HCT116 (cell line): ENCODE results near the gene TATDN2. TPM values are rescaled to one million over a fixed set of nuclear protein-coding genes. Genes with fewer than 3 reads are reported as not detected.

Experiments used
- ATAC-seq: fragments of 200-7000 bp; cut with Tn5 transposase; 2 replicates; pipeline ENCODE4 v1.9.1; 2020; ENCODE audit warnings: mild to moderate bottlenecking, moderate library complexity
- BruUV-seq: library from RNA; stranded (reverse); fragments of 400-500 nt; replicated peaks from 2 replicates; lab custom pipeline; 2021; lab: Mats Ljungman, UMichigan
- CTCF ChIA-PET: fragments of 300-600 bp; sonication (Branson Sonifier 250); formaldehyde crosslinking; loops from one replicate; lab custom pipeline; 2021; ENCODE audit warnings: antibody characterized with exemption; lab: Charles Lee
- POLR2A ChIA-PET: fragments of 300-600, 350-600 bp; sonication (Branson Sonifier 250); formaldehyde crosslinking; loops from one replicate; lab custom pipeline; 2021; ENCODE audit warnings: antibody characterized with exemption; lab: Charles Lee
- RAD21 ChIA-PET, 2 experiments: fragments of 300-600 bp; sonication (Branson Sonifier 250); formaldehyde crosslinking; loops; one replicate each; lab custom pipeline; 2023; ENCODE audit warnings: low total read pairs in 2 of 2; ENCODE audit not compliant: uncharacterized antibody in 2 of 2, unreplicated experiment in 2 of 2, low non-redundant PET in 1 of 2; lab: Charles Lee
- DNase-seq: peaks from one replicate; pipeline ENCODE4 v3.0.0-alpha.2; 2010; ENCODE audit warnings: low read depth, low spot score
- H2AFZ ChIP-seq: fragments of 200-600 bp; shearing (Covaris generic), sonication (generic); 2 replicates; pipeline ENCODE4 v1.6.1; 2017; ENCODE audit warnings: low read depth, mixed run types, mixed read lengths, antibody characterized with exemption, low read length; ENCODE audit not compliant: poor library complexity, severe bottlenecking
- H3K27ac ChIP-seq: 2 replicates; pipeline ENCODE4 v1.5.1; 2012; ENCODE audit warnings: low read depth, low read length
- H3K27me3 ChIP-seq: fragments of 200-600 bp; sonication (generic); 2 replicates; pipeline ENCODE4 v1.6.1; 2016; ENCODE audit warnings: mixed run types, low read length, mixed read lengths; ENCODE audit not compliant: insufficient read depth
- H3K36me3 ChIP-seq, 2 experiments: fragments of 200-500 bp in 1 of 2; fragments of 200-600 bp in 1 of 2; sonication (Bioruptor generic) in 1 of 2; sonication (generic) in 1 of 2; 2 replicates each; pipeline versions ENCODE4 v1.5.1 to v1.6.1; 2014 to 2016; ENCODE audit warnings: low read length in 2 of 2, inconsistent platforms in 1 of 2, mixed read lengths in 1 of 2, mixed run types in 1 of 2; ENCODE audit not compliant: insufficient read depth in 2 of 2, control insufficient read depth in 1 of 2
- H3K4me1 ChIP-seq, 2 experiments: fragments of 200-600 bp in 1 of 2; sonication (generic) in 1 of 2; 2 replicates each; pipeline versions ENCODE4 v1.5.1 to v1.6.1; 2012 to 2017; ENCODE audit warnings: low read length in 2 of 2, inconsistent platforms in 1 of 2, mild to moderate bottlenecking in 1 of 2, mixed read lengths in 1 of 2, mixed run types in 1 of 2, moderate library complexity in 1 of 2; ENCODE audit not compliant: insufficient read depth in 2 of 2, control insufficient read depth in 1 of 2
- H3K4me2 ChIP-seq: fragments of 200-600 bp; sonication (generic); 2 replicates; pipeline ENCODE4 v1.6.1; 2017; ENCODE audit warnings: mixed run types, low read length, mixed read lengths
- H3K4me3 ChIP-seq, 2 experiments: fragments of 200-600 bp in 1 of 2; sonication (generic) in 1 of 2; replicated peaks in 1 of 2; 2 replicates each; pipeline ENCODE4 v1.5.1; 2011 to 2016; ENCODE audit warnings: low read length in 2 of 2, control low read depth in 1 of 2, low read depth in 1 of 2, mild to moderate bottlenecking in 1 of 2, mixed read lengths in 1 of 2, mixed run types in 1 of 2
- H3K79me2 ChIP-seq: fragments of 200-600 bp; sonication (generic); 2 replicates; pipeline ENCODE4 v1.6.1; 2017; ENCODE audit warnings: mild to moderate bottlenecking, mixed run types, low read length, moderate library complexity, mixed read lengths; ENCODE audit not compliant: insufficient read depth
- H3K9ac ChIP-seq: fragments of 200-600 bp; sonication (generic); 2 replicates; pipeline ENCODE4 v1.6.1; 2016; ENCODE audit warnings: low read length, mixed read lengths
- H3K9me2 ChIP-seq: fragments of 200-600 bp; sonication (generic), shearing (Covaris generic); 2 replicates; pipeline ENCODE4 v1.6.1; 2017; ENCODE audit warnings: mixed run types, mild to moderate bottlenecking, moderate library complexity; ENCODE audit not compliant: insufficient read depth
- H3K9me3 ChIP-seq, 2 experiments: fragments of 200-500 bp in 1 of 2; fragments of 200-600 bp in 1 of 2; sonication (Bioruptor generic) in 1 of 2; sonication (generic) in 1 of 2; 2 replicates each; pipeline ENCODE4 v1.6.1; 2014 to 2017; ENCODE audit warnings: low read length in 2 of 2, mixed read lengths in 2 of 2, inconsistent platforms in 1 of 2, low read depth in 1 of 2, mild to moderate bottlenecking in 1 of 2, mixed run types in 1 of 2, moderate library complexity in 1 of 2; ENCODE audit not compliant: control insufficient read depth in 1 of 2, insufficient read depth in 1 of 2
- H4K20me1 ChIP-seq: fragments of 200-600 bp; sonication (generic), shearing (Covaris generic); 2 replicates; pipeline ENCODE4 v1.6.1; 2017; ENCODE audit warnings: mixed run types, mild to moderate bottlenecking, moderate library complexity; ENCODE audit not compliant: insufficient read depth
- JUND ChIP-seq: IDR thresholded peaks from 2 replicates; pipeline ENCODE4 v1.6.1; 2012
- MAX ChIP-seq: IDR thresholded peaks from 2 replicates; pipeline ENCODE4 v1.6.1; 2012
- SIN3A ChIP-seq: IDR thresholded peaks from 2 replicates; pipeline ENCODE4 v1.6.1; 2012; ENCODE audit warnings: low read depth
- ZBTB33 ChIP-seq: IDR thresholded peaks from 2 replicates; pipeline ENCODE4 v1.6.1; 2011; ENCODE audit warnings: mild to moderate bottlenecking, low read length, moderate library complexity; ENCODE audit not compliant: insufficient replicate concordance; ENCODE audit errors: extremely low read depth
- intact Hi-C: fragments of 100-400 bp; cut with micrococcal nuclease; formaldehyde crosslinking; loops from 2 replicates; pipeline ENCODE4 v1.10.0; 2022
- total RNA-seq: library from RNA; stranded (reverse); gene quantifications from one replicate; pipeline ENCODE4 v1.2.1, GENCODE V29; 2021; ENCODE audit not compliant: unreplicated experiment
- TF ChIP-seq, protein P1 (sequence below): IDR thresholded peaks from 2 replicates; pipeline ENCODE4 v1.6.1; 2012; ENCODE audit warnings: low read depth

TATDN2 gene
- total RNA-seq, 1 experiment from 2014 or later, result 26.8 TPM

DNA sequence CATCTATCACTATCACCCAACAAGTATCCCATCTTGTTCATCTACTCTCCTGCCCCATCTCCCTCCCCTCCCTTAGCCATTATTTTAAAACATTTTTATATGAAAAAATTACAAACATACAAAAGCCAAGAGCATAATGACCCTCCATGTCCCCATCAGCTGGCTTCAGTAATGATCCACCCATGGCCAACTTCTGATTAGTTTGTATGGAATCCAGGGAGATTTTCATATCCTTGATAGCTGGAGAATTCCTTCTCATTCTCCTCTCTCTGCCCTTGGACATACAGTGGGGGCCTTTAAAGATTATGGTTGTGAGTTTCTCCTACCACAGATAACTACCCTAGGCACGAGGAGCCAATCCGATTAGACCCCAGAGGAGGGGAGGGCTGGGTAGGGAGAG, 43.3 kb upstream of the TATDN2 start:
- RAD21 ChIA-PET, result no interaction called here
- CTCF ChIA-PET, result interaction anchor here (0.5 to 1.6 kb wide), 4 partner anchors 12 to 32 kb away, joined by 3 to 4 read pairs (median 3); no protein-coding TSS in a partner anchor
- no peaks in the 10 kb centered on the region for H3K9me2 ChIP-seq
- peak overlapping the region; percentile 78 for H3K27ac ChIP-seq
- H3K79me2 ChIP-seq, result no peaks in the 10 kb centered on the region
- peaks cover 46 to 50% of the 10 kb centered on the region in 2 experiments for H3K4me1 ChIP-seq
- H3K36me3 ChIP-seq, result no peaks in the 10 kb centered on the region
- no peak for DNase-seq
- H3K9me3 ChIP-seq, result no peaks in the 10 kb centered on the region
- POLR2A ChIA-PET, result interaction anchor here (1.3 to 2.0 kb wide), 2 partner anchors 9 to 13 kb away, joined by 6 to 7 read pairs; no protein-coding TSS in a partner anchor
- H3K4me3 ChIP-seq, result no peak overlapping the region
- no peak overlapping the region for H2AFZ ChIP-seq
- TF ChIP-seq, protein P1, sequence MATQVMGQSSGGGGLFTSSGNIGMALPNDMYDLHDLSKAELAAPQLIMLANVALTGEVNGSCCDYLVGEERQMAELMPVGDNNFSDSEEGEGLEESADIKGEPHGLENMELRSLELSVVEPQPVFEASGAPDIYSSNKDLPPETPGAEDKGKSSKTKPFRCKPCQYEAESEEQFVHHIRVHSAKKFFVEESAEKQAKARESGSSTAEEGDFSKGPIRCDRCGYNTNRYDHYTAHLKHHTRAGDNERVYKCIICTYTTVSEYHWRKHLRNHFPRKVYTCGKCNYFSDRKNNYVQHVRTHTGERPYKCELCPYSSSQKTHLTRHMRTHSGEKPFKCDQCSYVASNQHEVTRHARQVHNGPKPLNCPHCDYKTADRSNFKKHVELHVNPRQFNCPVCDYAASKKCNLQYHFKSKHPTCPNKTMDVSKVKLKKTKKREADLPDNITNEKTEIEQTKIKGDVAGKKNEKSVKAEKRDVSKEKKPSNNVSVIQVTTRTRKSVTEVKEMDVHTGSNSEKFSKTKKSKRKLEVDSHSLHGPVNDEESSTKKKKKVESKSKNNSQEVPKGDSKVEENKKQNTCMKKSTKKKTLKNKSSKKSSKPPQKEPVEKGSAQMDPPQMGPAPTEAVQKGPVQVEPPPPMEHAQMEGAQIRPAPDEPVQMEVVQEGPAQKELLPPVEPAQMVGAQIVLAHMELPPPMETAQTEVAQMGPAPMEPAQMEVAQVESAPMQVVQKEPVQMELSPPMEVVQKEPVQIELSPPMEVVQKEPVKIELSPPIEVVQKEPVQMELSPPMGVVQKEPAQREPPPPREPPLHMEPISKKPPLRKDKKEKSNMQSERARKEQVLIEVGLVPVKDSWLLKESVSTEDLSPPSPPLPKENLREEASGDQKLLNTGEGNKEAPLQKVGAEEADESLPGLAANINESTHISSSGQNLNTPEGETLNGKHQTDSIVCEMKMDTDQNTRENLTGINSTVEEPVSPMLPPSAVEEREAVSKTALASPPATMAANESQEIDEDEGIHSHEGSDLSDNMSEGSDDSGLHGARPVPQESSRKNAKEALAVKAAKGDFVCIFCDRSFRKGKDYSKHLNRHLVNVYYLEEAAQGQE, result no peak
- TF ChIP-seq MAX (no peak), JUND (no peak), SIN3A (no peak), ZBTB33 (no peak)
- H3K4me2 ChIP-seq, result peak overlapping the region; percentile 71
- no TSS peak for BruUV-seq
- no peaks in the 10 kb centered on the region for H3K27me3 ChIP-seq
- H3K9ac ChIP-seq, result peak overlapping the region; percentile 42
- no peaks in the 10 kb centered on the region for H4K20me1 ChIP-seq
- intact Hi-C loops, result loop anchor here (5.0 kb wide), 1 partner anchor 43 kb away; the partner anchor contains the start of gene IRAK2
- no peak for ATAC-seq
